T-cell (primary cell): Measurements from ENCODE around the gene CUZD1. TPM values are rescaled to one million over a fixed set of nuclear protein-coding genes. Genes with fewer than 3 reads are reported as not detected.

Experiments
- ATAC-seq, 4 experiments: fragments of 200-7000 bp in 3 of 4; fragments of 150-1000 bp in 1 of 4; cut with Tn5 transposase; replicated peaks in 1 of 4; 1 replicate in 3 of 4; 2 replicates in 1 of 4; pipeline ENCODE4 v1.10.0; 2021; ENCODE audit warnings: moderate library complexity in 3 of 4, mild to moderate bottlenecking in 2 of 4, moderate number of reproducible peaks in 1 of 4
- CTCF ChIA-PET, 2 donors: fragments of 300-600 bp; sonication (Branson Sonifier 250); formaldehyde crosslinking; loops; one replicate each; lab custom pipeline; 2022; ENCODE audit warnings: antibody characterized with exemption in 2 of 2; lab: Charles Lee
- POLR2A ChIA-PET, 2 donors: fragments of 300-600 bp; sonication (Branson Sonifier 250); formaldehyde crosslinking; loops; one replicate each; lab custom pipeline; 2022; ENCODE audit warnings: antibody characterized with exemption in 2 of 2; lab: Charles Lee
- DNase-seq, 35 experiments: peaks; one replicate each; pipeline versions ENCODE4 v3.0.0 to v3.0.0-alpha.2; 2013 to 2023
- H3K27ac ChIP-seq: one replicate; pipeline ENCODE4 v1.5.1; 2013; ENCODE audit warnings: low read length
- H3K27me3 ChIP-seq, 2 experiments: replicated peaks in 1 of 2; 1 replicate in 1 of 2; 2 replicates in 1 of 2; pipeline versions ENCODE4 v1.6.1 to v1.7.0; 2013; ENCODE audit warnings: low read length in 1 of 2, mixed read lengths in 1 of 2; ENCODE audit not compliant: control insufficient read depth in 2 of 2, insufficient read depth in 2 of 2; ENCODE audit errors: extremely low read depth in 1 of 2
- H3K36me3 ChIP-seq, 2 donors: 1 replicate in 1 of 2; 2 replicates in 1 of 2; pipeline versions ENCODE4 v1.6.1 to v1.7.0; 2013; ENCODE audit warnings: low read length in 1 of 2; ENCODE audit not compliant: control insufficient read depth in 2 of 2, insufficient read depth in 1 of 2; ENCODE audit errors: extremely low read depth in 1 of 2
- H3K4me1 ChIP-seq, 2 experiments: 1 replicate in 1 of 2; 2 replicates in 1 of 2; pipeline versions ENCODE4 v1.6.1 to v1.7.0; 2013; ENCODE audit warnings: low read length in 2 of 2, mixed read lengths in 1 of 2; ENCODE audit not compliant: insufficient read depth in 2 of 2, control insufficient read depth in 1 of 2; ENCODE audit errors: extremely low read depth in 1 of 2
- H3K4me3 ChIP-seq, 2 donors: 1 replicate in 1 of 2; 2 replicates in 1 of 2; pipeline versions ENCODE4 v1.5.1 to v1.7.0; 2013; ENCODE audit warnings: mild to moderate bottlenecking in 2 of 2, low read length in 1 of 2, moderate library complexity in 1 of 2; ENCODE audit not compliant: control insufficient read depth in 1 of 2; ENCODE audit errors: extremely low read depth in 1 of 2
- H3K9me3 ChIP-seq: 2 replicates; pipeline ENCODE4 v1.7.0; 2013
- H3K27ac Mint-ChIP-seq, 2 donors: one replicate each; pipeline ENCODE4 v1.8.0; 2020 to 2021; ENCODE audit warnings: mild to moderate bottlenecking in 2 of 2, mixed read lengths in 2 of 2
- H3K27me3 Mint-ChIP-seq, 2 donors: one replicate each; pipeline ENCODE4 v1.8.0; 2021 to 2022; ENCODE audit warnings: mixed read lengths in 2 of 2
- H3K36me3 Mint-ChIP-seq: one replicate; pipeline ENCODE4 v1.8.0; 2021; ENCODE audit warnings: mixed read lengths
- H3K4me1 Mint-ChIP-seq, 3 donors: one replicate each; pipeline ENCODE4 v1.8.0; 2020 to 2022; ENCODE audit warnings: mixed read lengths in 3 of 3, mild to moderate bottlenecking in 1 of 3
- H3K4me3 Mint-ChIP-seq, 3 donors: one replicate each; pipeline ENCODE4 v1.8.0; 2020 to 2022; ENCODE audit warnings: mild to moderate bottlenecking in 3 of 3, mixed read lengths in 3 of 3, moderate library complexity in 3 of 3
- H3K9me3 Mint-ChIP-seq, 3 donors: one replicate each; pipeline ENCODE4 v1.8.0; 2020 to 2022; ENCODE audit warnings: mixed read lengths in 3 of 3
- WGBS: methylation state at CpG from one replicate; pipeline ENCODE4 v1.1.5; 2013; ENCODE audit warnings: missing lambda C conversion rate; ENCODE audit not compliant: insufficient coverage; 5-methylcytosine and 5-hydroxymethylcytosine counted together
- total RNA-seq, 35 experiments: library from RNA in 6 of 35; stranded (reverse) in 6 of 35; fragments of 120-200 nt in 1 of 35; gene quantifications; one replicate each; pipeline versions ENCODE4 v1.2.1 to v1.2.4 and lab custom pipeline; 2013 to 2026

CUZD1 gene
- total RNA-seq, 5 donors from 2014 or later (not counting 1 experiment from before 2014, with no cell fraction given), result 1.2 to 4.9 (median 4.1) TPM

DNA sequence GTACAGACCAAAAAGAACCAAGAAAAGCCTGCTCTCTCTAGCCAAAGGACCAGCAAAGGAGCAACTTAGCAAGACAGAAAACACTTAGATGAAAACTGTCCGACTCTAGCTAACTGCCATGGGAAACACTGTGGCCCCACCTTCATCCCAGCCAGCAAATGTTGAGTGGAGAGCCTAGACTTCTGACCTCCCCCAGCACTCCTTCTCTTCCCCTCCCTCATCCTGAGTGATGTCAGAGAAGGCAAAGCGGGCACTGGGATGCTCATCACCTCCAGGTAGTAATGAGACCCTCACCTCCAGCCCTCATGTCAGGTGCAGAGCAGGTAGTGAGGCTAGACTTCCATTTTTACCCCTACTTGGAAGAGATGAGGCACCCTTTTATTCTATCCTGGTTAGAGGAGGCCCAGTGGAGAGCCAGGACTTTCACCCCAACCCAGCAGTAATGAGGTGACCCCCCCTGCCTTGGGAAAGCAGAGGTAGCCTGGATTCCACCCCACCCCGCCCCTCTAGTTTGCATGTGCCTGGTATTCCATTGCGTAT is 16.9 kb downstream of the CUZD1 start:
- H3K4me1 Mint-ChIP-seq, result no peaks in the 10 kb centered on the region
- H3K4me3 Mint-ChIP-seq, result no peak overlapping the region
- CTCF ChIA-PET, result no interaction called here
- WGBS, result no CpG with 5 or more reads among the region's 4 CpGs
- Histone ChIP-seq H3K9me3 (no peaks in the 10 kb centered on the region), H3K36me3 (peaks cover 0 to 5% of the 10 kb centered on the region in 2 donors), H3K27me3 (peaks cover 0 to 8% of the 10 kb centered on the region in 2 experiments), H3K4me1 (no peaks in the 10 kb centered on the region), H3K4me3 (no peak overlapping the region), H3K27ac (no peak overlapping the region)
- H3K27ac Mint-ChIP-seq, result no peak overlapping the region
- ATAC-seq, result no peak
- H3K36me3 Mint-ChIP-seq, result peaks cover 22% of the 10 kb centered on the region
- H3K27me3 Mint-ChIP-seq, result peaks cover 13 to 25% of the 10 kb centered on the region in 2 donors
- H3K9me3 Mint-ChIP-seq, result no peaks in the 10 kb centered on the region
- no peak for DNase-seq
- POLR2A ChIA-PET, result no interaction called here

- Histone ChIP-seq H3K9me3 (no peaks in the 10 kb centered on the region), H3K27me3 (peaks cover 0 to 21% of the 10 kb centered on the region in 2 experiments), H3K36me3 (peaks cover 0 to 5% of the 10 kb centered on the region in 2 donors), H3K4me3 (no peak overlapping the region), H3K27ac (no peak overlapping the region), H3K4me1 (no peaks in the 10 kb centered on the region)
- H3K36me3 Mint-ChIP-seq, result peaks cover 18% of the 10 kb centered on the region
- no peak overlapping the region for H3K4me3 Mint-ChIP-seq
- CTCF ChIA-PET, result no interaction called here
- no peaks in the 10 kb centered on the region for H3K4me1 Mint-ChIP-seq
- POLR2A ChIA-PET, result no interaction called here
- H3K9me3 Mint-ChIP-seq, result no peaks in the 10 kb centered on the region
- DNase-seq, result no peak
- no peak for ATAC-seq
- WGBS, result 96% methylated on average over 3 of the region's 3 CpGs
- no peak overlapping the region for H3K27ac Mint-ChIP-seq
- peaks cover 25 to 33% of the 10 kb centered on the region in 2 donors for H3K27me3 Mint-ChIP-seq
These were observed 18.4 kb downstream of the CUZD1 start for GRCh38 chr10:122827302-122827701.

DNA sequence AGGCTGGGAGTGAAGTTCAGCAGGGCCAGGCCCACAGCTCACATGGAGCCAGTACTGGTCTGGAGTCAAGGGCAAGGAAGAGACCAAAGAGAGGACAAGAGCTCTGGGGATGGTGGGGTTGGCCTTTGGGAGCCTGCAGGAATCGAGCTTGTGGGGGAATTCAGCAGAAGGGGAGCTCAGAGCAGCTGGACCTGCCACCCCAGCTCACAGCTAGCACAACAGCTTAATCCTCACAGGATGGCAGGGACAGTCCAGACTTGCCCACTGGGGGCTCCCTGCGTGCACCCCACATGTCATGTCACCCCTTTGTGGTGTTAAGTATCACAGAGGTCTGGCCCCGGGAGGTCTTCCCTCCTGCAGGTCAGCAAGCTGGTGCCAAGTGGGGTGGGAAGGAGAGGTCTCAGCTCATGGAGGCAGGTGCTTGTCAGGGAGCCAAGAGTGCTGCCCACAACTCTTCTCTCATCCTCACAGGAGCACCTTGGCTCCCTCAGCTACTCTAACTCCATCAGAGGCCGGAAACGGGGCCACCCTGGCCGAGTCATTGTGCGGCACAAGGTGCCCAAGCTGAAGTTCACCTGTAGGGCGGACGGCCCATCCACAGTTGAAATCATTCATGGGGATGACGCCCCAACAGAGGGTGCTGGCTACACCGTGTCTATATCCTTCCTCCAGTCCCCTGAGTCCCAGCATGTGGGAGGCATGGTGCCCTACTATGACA is 22.5 kb downstream of the CUZD1 start:
- H3K27me3 ChIP-seq, result peaks cover 4 to 38% of the 10 kb centered on the region in 2 experiments
- no peak overlapping the region for H3K4me3 ChIP-seq
- 81% methylated on average over 9 of the region's 11 CpGs for WGBS
- no peak overlapping the region for H3K27ac Mint-ChIP-seq
- peaks cover 56 to 63% of the 10 kb centered on the region in 2 donors for H3K27me3 Mint-ChIP-seq
- peak in 1 of 4 experiments; percentile 13 for ATAC-seq
- H3K4me1 ChIP-seq, result no peaks in the 10 kb centered on the region
- H3K36me3 ChIP-seq, result no peaks in the 10 kb centered on the region
- no peak overlapping the region for H3K27ac ChIP-seq
- ChIA-PET CTCF (no interaction called here), POLR2A (no interaction called here)
- no peaks in the 10 kb centered on the region for H3K9me3 Mint-ChIP-seq
- DNase-seq, result no peak
- H3K36me3 Mint-ChIP-seq, result no peaks in the 10 kb centered on the region
- H3K9me3 ChIP-seq, result no peaks in the 10 kb centered on the region
- H3K4me3 Mint-ChIP-seq, result no peak overlapping the region
- H3K4me1 Mint-ChIP-seq, result no peaks in the 10 kb centered on the region

GRCh38 chr10:122821808-122822207 is 23.8 kb downstream of the CUZD1 start:
- 50% methylated on average over 1 of the region's 3 CpGs for WGBS
- Histone ChIP-seq H3K9me3 (no peaks in the 10 kb centered on the region), H3K27ac (no peak overlapping the region), H3K27me3 (peaks cover 4 to 38% of the 10 kb centered on the region in 2 experiments), H3K4me1 (no peaks in the 10 kb centered on the region), H3K36me3 (no peaks in the 10 kb centered on the region), H3K4me3 (no peak overlapping the region)
- ChIA-PET POLR2A (no interaction called here), CTCF (no interaction called here)
- Mint-ChIP-seq H3K36me3 (no peaks in the 10 kb centered on the region), H3K4me1 (no peaks in the 10 kb centered on the region), H3K4me3 (no peak overlapping the region), H3K27me3 (peaks cover 64 to 73% of the 10 kb centered on the region in 2 donors), H3K27ac (no peak overlapping the region), H3K9me3 (no peaks in the 10 kb centered on the region)
- DNase-seq (no peak), ATAC-seq (no peak)

DNA sequence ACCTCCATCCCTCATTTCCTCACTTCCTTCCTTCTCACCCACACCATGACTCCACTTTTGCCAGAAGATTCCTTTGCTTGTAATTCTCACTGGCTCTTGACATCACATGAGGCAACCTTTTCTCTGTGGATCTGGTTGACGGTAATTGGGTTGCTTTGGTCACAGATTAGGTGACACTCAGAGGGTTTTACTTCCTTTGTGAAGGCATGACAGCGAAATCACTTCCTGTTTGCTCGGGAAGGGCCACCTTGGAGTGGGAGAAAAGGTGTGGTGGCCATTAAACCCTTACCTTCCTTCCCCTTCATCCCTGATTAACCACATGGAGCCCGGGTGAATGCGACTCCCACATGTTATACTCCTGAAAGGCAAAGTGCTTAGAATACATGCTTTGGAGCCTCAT is 30.2 kb downstream of the CUZD1 start:
- no peak overlapping the region for H3K27ac Mint-ChIP-seq
- H3K4me3 ChIP-seq, result no peak overlapping the region
- no peak overlapping the region for H3K27ac ChIP-seq
- no peak for ATAC-seq
- H3K4me3 Mint-ChIP-seq, result no peak overlapping the region
- POLR2A ChIA-PET, result no interaction called here
- H3K27me3 ChIP-seq, result peaks cover 4 to 21% of the 10 kb centered on the region in 2 experiments
- DNase-seq, result no peak
- peaks cover 34 to 39% of the 10 kb centered on the region in 2 donors for H3K27me3 Mint-ChIP-seq
- no CpG with 5 or more reads among the region's 5 CpGs for WGBS
- no peaks in the 10 kb centered on the region for H3K4me1 ChIP-seq
- no peaks in the 10 kb centered on the region for H3K36me3 ChIP-seq
- H3K9me3 Mint-ChIP-seq, result no peaks in the 10 kb centered on the region
- no peaks in the 10 kb centered on the region for H3K9me3 ChIP-seq
- H3K4me1 Mint-ChIP-seq, result no peaks in the 10 kb centered on the region
- CTCF ChIA-PET, result no interaction called here
- no peaks in the 10 kb centered on the region for H3K36me3 Mint-ChIP-seq

DNA sequence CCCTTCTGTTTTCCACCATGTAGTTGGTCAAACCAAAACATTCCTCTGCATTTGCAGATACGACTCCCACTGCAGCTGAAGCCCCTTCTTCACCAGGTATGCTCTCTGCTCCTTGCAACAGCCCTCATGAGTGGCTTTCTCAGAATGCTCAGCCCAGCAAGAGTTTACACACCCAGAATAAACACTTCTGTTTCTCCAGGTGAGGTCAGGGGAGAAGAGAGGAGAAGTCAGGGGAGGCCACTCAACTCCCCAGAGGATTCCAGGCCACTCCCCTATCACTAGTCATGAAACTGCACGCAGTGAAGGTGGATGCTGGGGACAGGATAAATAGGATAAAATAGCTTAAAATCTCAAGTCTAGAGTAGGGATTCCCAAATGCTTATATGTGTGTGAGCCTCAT is 31.2 kb downstream of the CUZD1 start:
- Histone ChIP-seq H3K4me3 (no peak overlapping the region), H3K27ac (no peak overlapping the region), H3K9me3 (no peaks in the 10 kb centered on the region), H3K27me3 (peaks cover 2 to 12% of the 10 kb centered on the region in 2 experiments), H3K4me1 (no peaks in the 10 kb centered on the region), H3K36me3 (no peaks in the 10 kb centered on the region)
- Mint-ChIP-seq H3K36me3 (no peaks in the 10 kb centered on the region), H3K9me3 (no peaks in the 10 kb centered on the region), H3K27me3 (peaks cover 27 to 33% of the 10 kb centered on the region in 2 donors), H3K27ac (no peak overlapping the region), H3K4me1 (no peaks in the 10 kb centered on the region), H3K4me3 (no peak overlapping the region)
- ChIA-PET CTCF (no interaction called here), POLR2A (no interaction called here)
- WGBS, result 40% methylated on average over 1 of the region's 2 CpGs
- ATAC-seq, result no peak
- no peak for DNase-seq
